Measurements from ENCODE around the gene AGPAT3.

The AGPAT3 gene

GRCh38 chr21:43849532-43850299, 15.3 kb upstream of the AGPAT3 start:
- no peak for ATAC-seq
- H3K27ac Mint-ChIP-seq: no peak overlapping the region

GRCh38 chr21:43850728-43851295, 14.2 kb upstream of the AGPAT3 start:
- no peak for ATAC-seq

More at GRCh38 chr21:43849532-43850299, 15.3 kb upstream of the AGPAT3 start:
- peaks cover 8% of the 10 kb centered on the region for H3K9me3 Mint-ChIP-seq
- H3K4me3 Mint-ChIP-seq: no peak overlapping the region
- no peaks in the 10 kb centered on the region for H3K36me3 Mint-ChIP-seq
- no peaks in the 10 kb centered on the region for H3K27me3 Mint-ChIP-seq
- H3K4me1 Mint-ChIP-seq: peaks cover 6% of the 10 kb centered on the region

GRCh38 chr21:43851593-43851992, 13.4 kb upstream of the AGPAT3 start:
- H3K4me3 Mint-ChIP-seq: no peak overlapping the region

More at GRCh38 chr21:43850728-43851295, 14.2 kb upstream of the AGPAT3 start:
- no peak overlapping the region for H3K4me3 Mint-ChIP-seq
- H3K4me1 Mint-ChIP-seq: peaks cover 17% of the 10 kb centered on the region
- no peaks in the 10 kb centered on the region for H3K27me3 Mint-ChIP-seq
- H3K27ac Mint-ChIP-seq: no peak overlapping the region
- peaks cover 8% of the 10 kb centered on the region for H3K9me3 Mint-ChIP-seq
- no peaks in the 10 kb centered on the region for H3K36me3 Mint-ChIP-seq

DNA sequence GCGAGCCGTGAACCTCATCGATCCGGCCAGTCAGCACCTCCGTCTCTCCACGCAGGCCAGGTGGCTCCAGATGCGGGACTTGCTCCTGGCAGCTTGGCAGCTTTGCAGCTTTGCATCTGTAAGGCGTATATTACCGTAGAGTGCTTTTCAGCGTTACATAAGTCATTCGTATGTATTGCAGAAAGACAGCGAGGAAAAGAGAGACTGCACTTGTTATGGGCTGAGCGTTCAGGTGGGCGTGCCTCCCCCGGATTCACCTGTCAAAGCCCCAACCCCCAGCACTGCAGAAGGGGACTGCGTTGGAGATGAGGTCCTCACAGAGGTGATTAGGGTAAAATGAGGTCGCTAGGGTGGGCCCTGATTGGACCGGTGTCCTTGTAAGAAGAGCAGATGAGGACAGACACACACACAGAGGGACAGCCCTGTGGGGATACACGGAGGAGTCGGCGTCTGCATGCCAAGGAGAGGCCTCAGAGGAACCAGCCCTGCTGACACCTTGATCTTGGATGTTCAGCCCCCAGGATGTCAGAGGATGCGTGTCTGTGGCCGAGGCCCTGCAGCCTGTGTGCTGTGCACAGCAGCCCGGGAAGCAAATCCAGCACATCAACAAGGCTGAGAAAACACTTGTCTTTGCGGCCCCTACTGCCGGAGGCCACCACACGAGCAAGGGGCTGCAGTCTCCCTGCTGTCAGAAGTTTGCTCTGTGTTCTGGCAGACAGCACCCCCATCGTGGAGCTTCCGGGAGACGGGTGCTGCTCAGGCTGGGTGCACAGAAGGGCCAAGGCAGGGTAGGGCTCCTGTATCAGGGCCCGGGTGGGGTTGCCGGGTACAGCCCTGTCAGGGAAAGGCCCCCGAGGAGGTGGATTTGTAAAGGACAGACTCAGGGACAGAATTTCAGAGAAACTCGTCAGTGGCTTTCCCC, 10.9 kb upstream of the AGPAT3 start:
- H3K9me3 Mint-ChIP-seq: peaks cover 8% of the 10 kb centered on the region
- H3K4me1 Mint-ChIP-seq: peaks cover 22% of the 10 kb centered on the region
- peak overlapping the region; percentile 93 for H3K27ac Mint-ChIP-seq
- peak; percentile 56 for ATAC-seq
- H3K4me3 Mint-ChIP-seq: peak overlapping the region; percentile 69
- H3K27me3 Mint-ChIP-seq: no peaks in the 10 kb centered on the region
- no peaks in the 10 kb centered on the region for H3K36me3 Mint-ChIP-seq

More at GRCh38 chr21:43851593-43851992, 13.4 kb upstream of the AGPAT3 start:
- ATAC-seq: no peak
- no peaks in the 10 kb centered on the region for H3K36me3 Mint-ChIP-seq
- H3K4me1 Mint-ChIP-seq: peaks cover 22% of the 10 kb centered on the region
- no peak overlapping the region for H3K27ac Mint-ChIP-seq
- peaks cover 8% of the 10 kb centered on the region for H3K9me3 Mint-ChIP-seq
- no peaks in the 10 kb centered on the region for H3K27me3 Mint-ChIP-seq

DNA sequence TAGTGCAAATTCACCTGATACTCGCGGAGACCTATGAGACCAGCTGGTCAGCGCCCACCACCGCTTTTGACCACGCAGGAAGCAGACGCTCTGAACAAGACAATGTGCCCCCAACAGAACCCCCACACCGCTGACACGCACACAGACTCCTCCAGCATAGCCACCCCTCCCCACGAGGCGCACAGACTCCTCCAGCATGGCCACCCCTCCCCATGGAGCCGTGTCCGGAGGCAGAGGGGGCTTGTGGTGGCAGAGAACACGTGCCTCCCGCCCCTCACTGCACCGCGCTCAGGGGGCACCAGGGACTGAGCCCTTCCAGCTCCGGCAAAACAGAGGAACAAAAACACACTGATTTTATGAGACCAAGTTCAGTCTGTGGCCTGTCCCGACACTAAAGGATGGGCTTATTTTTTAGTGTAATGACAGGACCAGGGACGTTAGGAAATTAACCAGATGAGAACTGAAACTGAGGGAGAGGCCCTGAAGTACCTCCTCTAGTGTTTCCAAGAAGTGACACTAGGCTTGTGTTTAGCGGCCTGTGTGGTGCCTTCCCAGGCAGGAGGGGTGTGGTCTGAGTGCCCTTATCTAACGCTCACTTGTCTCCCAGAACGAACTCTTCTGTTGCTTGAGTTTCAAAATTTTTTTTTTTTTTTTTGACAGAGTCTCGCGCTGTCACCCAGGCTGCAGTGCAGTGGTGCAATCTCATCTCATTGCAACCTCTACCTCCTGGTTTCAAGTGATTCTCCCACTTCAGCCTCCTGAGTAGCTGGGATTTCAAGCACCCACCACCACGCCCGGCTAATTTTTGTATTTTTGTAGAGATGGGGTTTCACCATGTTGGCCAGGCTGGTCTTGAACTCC, 10.0 kb upstream of the AGPAT3 start:
- peak; percentile 95 for ATAC-seq
- Mint-ChIP-seq H3K9me3 (peaks cover 8% of the 10 kb centered on the region), H3K4me1 (peaks cover 22% of the 10 kb centered on the region), H3K27ac (peak overlapping the region; percentile 93), H3K27me3 (no peaks in the 10 kb centered on the region), H3K4me3 (peak overlapping the region; percentile 69), H3K36me3 (no peaks in the 10 kb centered on the region)

- H3K4me3 Mint-ChIP-seq: no peak overlapping the region
- H3K9me3 Mint-ChIP-seq: peaks cover 4% of the 10 kb centered on the region
- peaks cover 25% of the 10 kb centered on the region for H3K4me1 Mint-ChIP-seq
- H3K36me3 Mint-ChIP-seq: no peaks in the 10 kb centered on the region
- ATAC-seq: no peak
- no peaks in the 10 kb centered on the region for H3K27me3 Mint-ChIP-seq
- H3K27ac Mint-ChIP-seq: peak overlapping the region; percentile 93
Observed at GRCh38 chr21:43855955-43856354, 9.1 kb upstream of the AGPAT3 start.

GRCh38 chr21:43858806-43859648, 6.0 kb upstream of the AGPAT3 start:
- ATAC-seq: no peak
- H3K27ac Mint-ChIP-seq: no peak overlapping the region
- no peaks in the 10 kb centered on the region for H3K27me3 Mint-ChIP-seq
- no peaks in the 10 kb centered on the region for H3K9me3 Mint-ChIP-seq
- peaks cover 42% of the 10 kb centered on the region for H3K4me1 Mint-ChIP-seq
- H3K4me3 Mint-ChIP-seq: no peak overlapping the region
- H3K36me3 Mint-ChIP-seq: no peaks in the 10 kb centered on the region

GRCh38 chr21:43859747-43860214, 5.2 kb upstream of the AGPAT3 start:
- no peak for ATAC-seq
- H3K9me3 Mint-ChIP-seq: no peaks in the 10 kb centered on the region
- no peak overlapping the region for H3K4me3 Mint-ChIP-seq
- H3K36me3 Mint-ChIP-seq: no peaks in the 10 kb centered on the region
- no peaks in the 10 kb centered on the region for H3K27me3 Mint-ChIP-seq
- H3K27ac Mint-ChIP-seq: no peak overlapping the region
- H3K4me1 Mint-ChIP-seq: peaks cover 36% of the 10 kb centered on the region

- no peak overlapping the region for H3K4me3 Mint-ChIP-seq
Observed at GRCh38 chr21:43861706-43862105, 3.3 kb upstream of the AGPAT3 start.

GRCh38 chr21:43864313-43864961, 586 bp upstream of the AGPAT3 start:
- ATAC-seq: peak; percentile 57
- Mint-ChIP-seq H3K4me3 (peak overlapping the region; percentile 66), H3K27ac (no peak overlapping the region)

More at GRCh38 chr21:43861706-43862105, 3.3 kb upstream of the AGPAT3 start:
- Mint-ChIP-seq H3K4me1 (peaks cover 24% of the 10 kb centered on the region), H3K9me3 (no peaks in the 10 kb centered on the region), H3K27ac (peak overlapping the region; percentile 76), H3K36me3 (peaks cover under 1% of the 10 kb centered on the region), H3K27me3 (no peaks in the 10 kb centered on the region)
- ATAC-seq: peak; percentile 49

GRCh38 chr21:43865540-43866259, 677 bp downstream of the AGPAT3 start:
- H3K4me1 Mint-ChIP-seq: peaks cover 51% of the 10 kb centered on the region
- no peaks in the 10 kb centered on the region for H3K9me3 Mint-ChIP-seq
- H3K27me3 Mint-ChIP-seq: no peaks in the 10 kb centered on the region
- peak overlapping the region; percentile 74 for H3K4me3 Mint-ChIP-seq
- peak overlapping the region; percentile 87 for H3K27ac Mint-ChIP-seq
- peaks cover 18% of the 10 kb centered on the region for H3K36me3 Mint-ChIP-seq
- ATAC-seq: peak; percentile 55

More at GRCh38 chr21:43864313-43864961, 586 bp upstream of the AGPAT3 start:
- H3K4me1 Mint-ChIP-seq: peaks cover 51% of the 10 kb centered on the region
- H3K9me3 Mint-ChIP-seq: no peaks in the 10 kb centered on the region
- peaks cover 15% of the 10 kb centered on the region for H3K36me3 Mint-ChIP-seq
- H3K27me3 Mint-ChIP-seq: no peaks in the 10 kb centered on the region

GRCh38 chr21:43866260-43866629, 1.2 kb downstream of the AGPAT3 start:
- H3K4me1 Mint-ChIP-seq: peaks cover 45% of the 10 kb centered on the region
- peak overlapping the region; percentile 87 for H3K27ac Mint-ChIP-seq
- H3K4me3 Mint-ChIP-seq: peak overlapping the region; percentile 74
- ATAC-seq: no peak
- peaks cover 23% of the 10 kb centered on the region for H3K36me3 Mint-ChIP-seq
- no peaks in the 10 kb centered on the region for H3K9me3 Mint-ChIP-seq
- no peaks in the 10 kb centered on the region for H3K27me3 Mint-ChIP-seq
